OCI-LY3 (cell line): ENCODE measurements around the gene EPHA8.

Source experiments
- CTCF ChIP-seq: fragments of 200-600, 300-600 bp; sonication (generic); IDR thresholded peaks from 2 replicates; pipeline ENCODE4 v1.5.1; 2014; ENCODE audit warnings: antibody characterized with exemption, low read length, low read depth
- EZH2phosphoT487 ChIP-seq: fragments of 200-600 bp; shearing (Covaris generic); IDR thresholded peaks from 2 replicates; pipeline ENCODE4 v1.6.1; 2018; ENCODE audit warnings: antibody characterized with exemption, mixed run types, low read depth

GRCh38 chr1:22575532-22576149 is 12.4 kb downstream of the EPHA8 start:
- no peak for TF ChIP-seq CTCF
- TF ChIP-seq EZH2phosphoT487 = no peak
